ENCODE measurements around the gene C5orf58. TPM values are rescaled to one million over a fixed set of nuclear protein-coding genes. Genes with fewer than 3 reads are reported as not detected.

Gene C5orf58
- total RNA-seq, 4 donors from 2014 or later: 0.79 TPM; not detected in 3

DNA sequence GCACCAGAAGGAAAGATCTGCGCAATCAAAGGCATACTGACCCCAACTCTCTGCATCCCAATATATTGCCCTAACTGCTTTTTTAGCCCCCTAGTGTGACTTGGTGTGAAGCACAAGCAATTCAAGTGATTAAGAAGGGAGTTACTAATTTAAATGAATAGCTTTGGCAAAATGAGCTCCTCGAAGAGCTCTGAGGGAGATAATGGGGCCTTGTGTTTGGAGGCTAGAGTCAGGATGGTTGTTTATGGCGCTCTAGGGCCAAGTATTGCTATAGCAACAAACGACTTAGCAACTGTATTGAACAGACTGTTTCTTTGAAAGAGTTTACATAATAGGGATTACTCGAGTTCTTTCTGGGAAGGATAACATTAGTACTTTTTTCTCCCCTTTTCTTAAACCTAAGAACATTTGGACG, 11.5 kb upstream of the C5orf58 start:
- Histone ChIP-seq H3K36me3 (no peaks in the 10 kb centered on the region), H3K4me1 (peaks cover 0 to 9% (median 3%) of the 10 kb centered on the region in 4 donors), H3K27ac (peak overlapping the region; percentile 32 to 71 (median 39)), H3K9me3 (no peaks in the 10 kb centered on the region), H3K27me3 (no peaks in the 10 kb centered on the region), H3K4me3 (no peak overlapping the region)
- in situ Hi-C loops (cut with MboI; ENCODE audit: low pct_ligation_motif_present in 1 of 4, low pct_unique_long_range_greater_than_20kb in 1 of 4, low sequenced_read_pairs in 3 of 4) (loop anchor here in 2 of 4 donors (5.0 to 10.0 kb wide), 3 partner anchors 46 to 193 kb away; no protein-coding TSS in a partner anchor), intact Hi-C loops (cut with DNase I; ENCODE audit: low total_unique reads) (loop anchor here (5.0 kb wide), 1 partner anchor 201 kb away; no protein-coding TSS in a partner anchor)
- 46 to 51% methylated on average over 6 of the region's 6 CpGs for WGBS, 2 donors (ENCODE audit: low coverage in 1 of 2)
- DNase-seq: no peak
- TF ChIP-seq POLR2AphosphoS5 (IDR thresholded peaks at IDR 0.05) (peak in 1 of 3 donors; percentile 30), POLR2A (IDR thresholded peaks at IDR 0.05) (no peak)

DNA sequence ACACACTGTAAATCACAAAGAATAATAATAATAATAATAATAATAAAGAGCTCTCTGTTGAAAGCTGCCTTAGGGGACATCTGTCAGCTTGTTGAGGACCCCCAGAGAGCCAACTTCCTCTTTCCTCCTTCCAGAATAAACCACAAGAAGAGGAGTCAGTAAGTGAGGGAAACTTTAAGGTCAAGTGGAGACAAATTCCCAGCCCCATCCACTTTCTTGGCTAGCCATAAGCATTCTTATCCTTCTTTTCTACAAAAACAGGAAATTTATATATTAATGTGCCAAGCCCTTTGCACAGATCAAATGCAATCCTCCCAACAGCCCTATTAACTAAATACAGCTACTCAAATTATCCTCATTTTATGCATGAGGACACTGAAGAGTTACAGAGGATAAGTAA, 9.4 kb upstream of the C5orf58 start:
- TF ChIP-seq POLR2A (IDR thresholded peaks at IDR 0.05): no peak
- no peak for TF ChIP-seq EP300 (IDR thresholded peaks at IDR 0.05; ENCODE audit: low read depth)
- TF ChIP-seq POLR2AphosphoS5 (IDR thresholded peaks at IDR 0.05): no peak
- TF ChIP-seq, protein P1, sequence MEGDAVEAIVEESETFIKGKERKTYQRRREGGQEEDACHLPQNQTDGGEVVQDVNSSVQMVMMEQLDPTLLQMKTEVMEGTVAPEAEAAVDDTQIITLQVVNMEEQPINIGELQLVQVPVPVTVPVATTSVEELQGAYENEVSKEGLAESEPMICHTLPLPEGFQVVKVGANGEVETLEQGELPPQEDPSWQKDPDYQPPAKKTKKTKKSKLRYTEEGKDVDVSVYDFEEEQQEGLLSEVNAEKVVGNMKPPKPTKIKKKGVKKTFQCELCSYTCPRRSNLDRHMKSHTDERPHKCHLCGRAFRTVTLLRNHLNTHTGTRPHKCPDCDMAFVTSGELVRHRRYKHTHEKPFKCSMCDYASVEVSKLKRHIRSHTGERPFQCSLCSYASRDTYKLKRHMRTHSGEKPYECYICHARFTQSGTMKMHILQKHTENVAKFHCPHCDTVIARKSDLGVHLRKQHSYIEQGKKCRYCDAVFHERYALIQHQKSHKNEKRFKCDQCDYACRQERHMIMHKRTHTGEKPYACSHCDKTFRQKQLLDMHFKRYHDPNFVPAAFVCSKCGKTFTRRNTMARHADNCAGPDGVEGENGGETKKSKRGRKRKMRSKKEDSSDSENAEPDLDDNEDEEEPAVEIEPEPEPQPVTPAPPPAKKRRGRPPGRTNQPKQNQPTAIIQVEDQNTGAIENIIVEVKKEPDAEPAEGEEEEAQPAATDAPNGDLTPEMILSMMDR (IDR thresholded peaks at IDR 0.05): no peak
- no peak overlapping the region for H3K27ac ChIP-seq
- peaks cover 0 to 9% (median 3%) of the 10 kb centered on the region in 4 donors for H3K4me1 ChIP-seq
- in situ Hi-C loops (cut with MboI; ENCODE audit: low pct_ligation_motif_present in 1 of 4, low pct_unique_long_range_greater_than_20kb in 1 of 4, low sequenced_read_pairs in 3 of 4): loop anchor here in 2 of 4 donors (5.0 to 10.0 kb wide), 3 partner anchors 44 to 191 kb away; no protein-coding TSS in a partner anchor
- intact Hi-C loops (cut with DNase I; ENCODE audit: low total_unique reads): loop anchor here (5.0 kb wide), 1 partner anchor 199 kb away; no protein-coding TSS in a partner anchor
- no peaks in the 10 kb centered on the region for H3K36me3 ChIP-seq
- DNase-seq: no peak
- H3K4me3 ChIP-seq: no peak overlapping the region
- H3K27me3 ChIP-seq: no peaks in the 10 kb centered on the region
- H3K9me3 ChIP-seq: no peaks in the 10 kb centered on the region

DNA sequence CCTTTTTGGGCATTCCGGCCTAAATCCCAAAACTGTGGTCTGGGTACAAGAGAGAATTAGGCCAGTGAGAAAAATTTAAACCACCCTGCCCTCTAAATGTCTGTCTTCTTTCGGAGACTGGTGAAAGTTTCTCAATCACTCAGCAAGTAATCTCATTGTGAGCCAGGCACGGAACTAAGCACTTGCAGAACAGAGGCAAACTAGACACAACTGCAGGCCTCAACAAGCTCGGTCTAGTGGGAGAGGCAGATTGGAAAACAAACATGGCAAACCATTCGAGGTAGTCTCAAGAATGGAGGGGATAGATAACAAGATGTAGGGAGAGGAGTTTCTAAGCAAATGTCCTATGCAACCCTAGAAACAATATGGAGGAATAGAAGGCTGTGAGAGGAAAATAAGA, 8.9 kb upstream of the C5orf58 start:
- intact Hi-C loops (cut with DNase I; ENCODE audit: low total_unique reads): loop anchor here (5.0 kb wide), 1 partner anchor 198 kb away; no protein-coding TSS in a partner anchor
- WGBS, 2 donors (ENCODE audit: low coverage in 1 of 2): 71 to 72% methylated on average over 2 to 5 of the region's 5 CpGs
- no peak overlapping the region for H3K4me3 ChIP-seq
- H3K4me1 ChIP-seq: peaks cover 0 to 9% (median 3%) of the 10 kb centered on the region in 4 donors
- H3K27ac ChIP-seq: no peak overlapping the region
- no peak for DNase-seq
- H3K27me3 ChIP-seq: no peaks in the 10 kb centered on the region
- in situ Hi-C loops (cut with MboI; ENCODE audit: low pct_ligation_motif_present in 1 of 4, low pct_unique_long_range_greater_than_20kb in 1 of 4, low sequenced_read_pairs in 3 of 4): loop anchor here in 2 of 4 donors (5.0 to 10.0 kb wide), 3 partner anchors 43 to 191 kb away; no protein-coding TSS in a partner anchor
- no peaks in the 10 kb centered on the region for H3K9me3 ChIP-seq
- no peak for TF ChIP-seq POLR2AphosphoS5 (IDR thresholded peaks at IDR 0.05)
- TF ChIP-seq POLR2A (IDR thresholded peaks at IDR 0.05): no peak
- no peak for TF ChIP-seq EP300 (IDR thresholded peaks at IDR 0.05; ENCODE audit: low read depth)
- TF ChIP-seq, protein P1 (IDR thresholded peaks at IDR 0.05): no peak
- H3K36me3 ChIP-seq: no peaks in the 10 kb centered on the region

DNA sequence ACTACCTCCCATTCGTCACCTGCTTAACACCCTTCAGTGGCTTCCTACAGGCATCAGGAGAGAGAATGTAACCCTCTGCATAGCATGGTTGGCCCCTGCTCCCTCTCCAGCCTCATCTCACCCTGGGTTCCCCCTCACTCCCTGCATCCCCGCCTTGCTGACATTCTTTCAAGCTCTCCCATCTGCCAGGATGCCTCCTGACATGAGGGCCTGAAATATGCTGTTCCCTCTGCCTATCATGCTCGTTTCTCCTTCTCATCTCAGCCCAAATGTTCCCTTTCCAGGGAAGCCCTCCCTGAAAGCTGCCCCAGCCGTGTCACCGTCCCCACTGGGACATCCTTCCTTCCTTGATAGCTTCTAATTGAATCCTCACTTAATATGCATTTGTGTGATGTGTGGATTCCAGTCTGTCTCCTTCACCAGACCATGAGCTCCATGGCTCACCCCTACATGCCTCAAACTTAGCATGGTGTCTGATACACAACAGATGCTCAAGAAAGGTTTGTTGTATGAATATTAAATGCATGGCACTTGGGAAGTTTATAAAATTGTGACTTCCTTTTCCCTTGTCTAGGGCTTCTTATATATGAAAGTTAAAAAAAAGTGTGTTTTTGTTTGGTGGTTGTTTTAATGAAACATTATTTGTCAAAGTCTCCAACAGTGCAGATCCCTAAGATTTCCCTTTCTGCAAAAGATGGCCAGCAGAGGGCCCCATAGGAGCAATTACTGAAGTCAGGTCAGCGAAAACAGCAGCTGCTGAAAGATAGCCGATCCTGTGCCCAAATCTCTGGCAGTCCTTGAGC, 7.3 kb upstream of the C5orf58 start:
- H3K27me3 ChIP-seq: no peaks in the 10 kb centered on the region
- DNase-seq: peak; percentile 65
- H3K4me1 ChIP-seq: peaks cover 0 to 9% (median 4%) of the 10 kb centered on the region in 4 donors
- H3K4me3 ChIP-seq: no peak overlapping the region
- no peaks in the 10 kb centered on the region for H3K36me3 ChIP-seq
- 52 to 67% methylated on average over 3 to 7 of the region's 7 CpGs for WGBS, 2 donors (ENCODE audit: low coverage in 1 of 2)
- no peaks in the 10 kb centered on the region for H3K9me3 ChIP-seq
- H3K27ac ChIP-seq: no peak overlapping the region
- intact Hi-C loops (cut with DNase I; ENCODE audit: low total_unique reads) (no loop called here), in situ Hi-C loops (cut with MboI; ENCODE audit: low pct_ligation_motif_present in 1 of 4, low pct_unique_long_range_greater_than_20kb in 1 of 4, low sequenced_read_pairs in 3 of 4) (loop anchor here in 2 of 4 donors (10.0 to 25.0 kb wide), 3 partner anchors 119 to 387 kb away; no protein-coding TSS in a partner anchor)
- TF ChIP-seq, protein P1 (IDR thresholded peaks at IDR 0.05): peak; percentile 50 to 71 (median 65)
- TF ChIP-seq POLR2A (IDR thresholded peaks at IDR 0.05): no peak

Measured in transverse colon (tissue), 4 donors.